Glutamatergic neuron (in vitro differentiated cells): Measurements from ENCODE around the gene NR1D2. TPM values are rescaled to one million over a fixed set of nuclear protein-coding genes. Genes with fewer than 3 reads are reported as not detected.
"Not testable (repeated sequence)": the region's sequence is repeated elsewhere in the genome, so short reads cannot be mapped to it uniquely, and the experiment has no call there.

Experiments
- DNase-seq: peaks from one replicate; pipeline ENCODE4 v3.0.0; 2022
- H3K27ac Mint-ChIP-seq: one replicate; pipeline ENCODE4 v1.8.0; 2020; ENCODE audit warnings: mild to moderate bottlenecking, mixed read lengths, inconsistent platforms; ENCODE audit not compliant: unreplicated experiment
- H3K27me3 Mint-ChIP-seq: one replicate; pipeline ENCODE4 v1.8.0; 2020; ENCODE audit warnings: mild to moderate bottlenecking, moderate library complexity, mixed read lengths, inconsistent platforms; ENCODE audit not compliant: unreplicated experiment
- H3K36me3 Mint-ChIP-seq: one replicate; pipeline ENCODE4 v1.8.0; 2020; ENCODE audit warnings: mild to moderate bottlenecking, mixed read lengths, inconsistent platforms; ENCODE audit not compliant: unreplicated experiment
- H3K4me1 Mint-ChIP-seq: one replicate; pipeline ENCODE4 v1.8.0; 2020; ENCODE audit warnings: mild to moderate bottlenecking, low read depth, mixed read lengths, inconsistent platforms; ENCODE audit not compliant: unreplicated experiment
- H3K4me3 Mint-ChIP-seq: one replicate; pipeline ENCODE4 v1.8.0; 2020; ENCODE audit warnings: mild to moderate bottlenecking, mixed read lengths, inconsistent platforms; ENCODE audit not compliant: unreplicated experiment
- H3K9me3 Mint-ChIP-seq: one replicate; pipeline ENCODE4 v1.8.0; 2020; ENCODE audit warnings: mild to moderate bottlenecking, moderate library complexity, mixed read lengths, inconsistent platforms; ENCODE audit not compliant: unreplicated experiment
- CTCF ChIP-seq: fragments of 200-600 bp; sonication (generic); IDR thresholded peaks from one replicate; pipeline ENCODE4 v1.5.0; 2021; ENCODE audit not compliant: partially characterized antibody, unreplicated experiment
- total RNA-seq: library from RNA; stranded (reverse); fragmentation: NEBNext Ultra II Directional; extraction: Animal tissue kit (Norgen Biotek cat#: 25700); gene quantifications from one replicate; pipeline ENCODE4 v1.2.1, GENCODE V29; 2021; ENCODE audit not compliant: unreplicated experiment

The NR1D2 gene
- total RNA-seq, 1 donor from 2014 or later = 10.1 TPM

- DNase-seq = no peak
- H3K9me3 Mint-ChIP-seq = peaks cover 4% of the 10 kb centered on the region
- TF ChIP-seq CTCF = no peak
- no peak overlapping the region for H3K27ac Mint-ChIP-seq
- no peaks in the 10 kb centered on the region for H3K4me1 Mint-ChIP-seq
- no peak overlapping the region for H3K4me3 Mint-ChIP-seq
- H3K27me3 Mint-ChIP-seq = no peaks in the 10 kb centered on the region
- H3K36me3 Mint-ChIP-seq = no peaks in the 10 kb centered on the region
Measured at GRCh38 chr3:24023197-24023596, 78.1 kb downstream of the NR1D2 start.

- H3K9me3 Mint-ChIP-seq = peaks cover 4% of the 10 kb centered on the region
- no peak overlapping the region for H3K27ac Mint-ChIP-seq
- no peaks in the 10 kb centered on the region for H3K4me1 Mint-ChIP-seq
- no peak overlapping the region for H3K4me3 Mint-ChIP-seq
- H3K27me3 Mint-ChIP-seq = no peaks in the 10 kb centered on the region
- no peak for TF ChIP-seq CTCF
- no peak for DNase-seq
- H3K36me3 Mint-ChIP-seq = no peaks in the 10 kb centered on the region
Measured at GRCh38 chr3:24025805-24026204, 80.7 kb downstream of the NR1D2 start.

GRCh38 chr3:24026665-24027064 lies 81.6 kb downstream of the NR1D2 start:
- H3K4me1 Mint-ChIP-seq, H3K27me3 Mint-ChIP-seq, H3K27ac Mint-ChIP-seq, DNase-seq, H3K9me3 Mint-ChIP-seq, H3K36me3 Mint-ChIP-seq, H3K4me3 Mint-ChIP-seq: not testable (repeated sequence)

GRCh38 chr3:24027946-24028345 lies 82.9 kb downstream of the NR1D2 start:
- TF ChIP-seq CTCF = no peak
- no peak overlapping the region for H3K27ac Mint-ChIP-seq
- DNase-seq = no peak
- H3K36me3 Mint-ChIP-seq = no peaks in the 10 kb centered on the region
- H3K4me3 Mint-ChIP-seq = no peak overlapping the region
- peaks cover 6% of the 10 kb centered on the region for H3K9me3 Mint-ChIP-seq
- H3K27me3 Mint-ChIP-seq = peaks cover 3% of the 10 kb centered on the region
- H3K4me1 Mint-ChIP-seq = no peaks in the 10 kb centered on the region

Other genes starting within 250 kb of the NR1D2 start
- 74.2 TPM for gene UBE2E1, start 139.3 kb upstream of the NR1D2 start, total RNA-seq
- gene NKIRAS1, start 28.3 kb upstream of the NR1D2 start, total RNA-seq = 12.6 TPM
- gene RPL15, start 28.2 kb upstream of the NR1D2 start, total RNA-seq = 1,377 TPM